ENCODE measurements around the gene WIZ.

Gene WIZ

DNA sequence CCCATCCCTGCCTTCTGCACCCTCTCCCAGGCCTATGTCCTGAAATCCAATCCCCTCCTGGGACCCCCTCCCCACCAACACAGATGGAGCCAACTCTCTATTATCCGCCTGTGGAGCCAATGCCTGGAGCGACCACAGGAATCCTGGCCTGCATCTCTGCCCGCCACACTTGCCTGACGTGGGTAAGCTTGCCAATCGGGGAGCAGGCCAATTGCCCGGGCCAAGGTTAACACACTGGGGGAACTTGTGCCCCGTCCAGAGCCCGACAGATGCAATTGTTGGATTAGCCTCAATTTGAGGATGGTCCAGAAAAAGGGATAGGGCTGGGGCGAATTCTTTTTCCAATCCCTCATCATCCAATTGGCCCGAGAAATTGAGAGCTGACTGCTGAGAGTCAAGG is 5.9 kb downstream of the WIZ start:
- no peak for DNase-seq

DNA sequence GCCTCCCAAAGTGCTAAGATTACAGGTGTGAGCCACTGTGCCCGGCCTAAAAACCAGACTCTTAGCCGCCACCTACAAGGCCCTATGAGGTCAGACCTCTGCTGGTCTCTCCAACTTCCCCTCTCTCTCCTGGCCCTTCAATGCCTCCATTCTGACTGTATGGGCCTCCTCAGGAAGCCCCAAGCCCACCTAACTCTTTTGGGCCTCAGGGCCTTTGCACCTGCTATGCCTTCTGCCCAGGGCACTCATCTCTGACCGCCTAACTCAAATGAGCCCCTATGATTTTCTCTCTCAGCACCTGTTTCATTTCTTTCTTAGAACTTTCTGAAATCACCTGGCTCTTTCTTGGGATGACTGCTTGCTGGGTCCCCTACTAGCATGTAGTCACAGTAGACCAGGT is 6.4 kb downstream of the WIZ start:
- no peak for DNase-seq

DNA sequence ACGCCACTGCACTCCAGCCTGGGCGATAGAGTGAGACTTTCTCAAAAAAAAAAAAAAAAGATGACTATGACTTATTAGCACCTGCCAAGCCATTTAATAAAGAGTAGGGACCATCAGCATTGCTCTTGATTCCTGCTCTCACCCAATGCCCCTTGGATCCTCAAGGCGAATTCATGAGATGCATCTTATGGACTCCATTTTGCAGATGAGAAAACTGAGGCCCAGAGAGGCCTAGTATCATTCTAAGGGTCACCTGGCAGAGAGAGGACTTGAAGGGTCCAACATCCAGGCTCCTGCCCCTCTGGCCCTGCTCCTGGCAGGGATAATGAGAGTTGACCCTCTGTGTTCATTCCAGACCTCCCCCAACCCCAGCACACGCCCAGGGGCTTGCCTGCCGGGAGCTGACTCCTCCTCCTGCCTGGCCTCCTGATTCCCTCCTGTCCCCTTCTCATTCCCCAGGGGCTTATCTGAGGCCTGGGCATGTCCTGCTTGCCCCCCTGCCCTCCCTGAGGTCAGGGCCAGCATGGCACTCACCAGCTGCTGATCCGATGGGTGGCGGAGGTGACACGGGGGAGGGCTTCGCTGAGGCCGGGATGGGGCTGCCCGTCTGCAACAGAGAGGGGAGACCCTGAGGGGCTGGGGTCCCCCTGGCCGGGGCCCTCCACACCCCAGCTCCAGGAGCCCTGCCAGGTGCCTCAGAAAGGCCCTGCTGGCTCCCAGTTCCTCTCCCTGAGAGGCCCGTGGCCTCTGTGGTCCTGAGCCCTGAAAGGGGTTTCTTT is 7.4 kb downstream of the WIZ start:
- no peak for DNase-seq

DNA sequence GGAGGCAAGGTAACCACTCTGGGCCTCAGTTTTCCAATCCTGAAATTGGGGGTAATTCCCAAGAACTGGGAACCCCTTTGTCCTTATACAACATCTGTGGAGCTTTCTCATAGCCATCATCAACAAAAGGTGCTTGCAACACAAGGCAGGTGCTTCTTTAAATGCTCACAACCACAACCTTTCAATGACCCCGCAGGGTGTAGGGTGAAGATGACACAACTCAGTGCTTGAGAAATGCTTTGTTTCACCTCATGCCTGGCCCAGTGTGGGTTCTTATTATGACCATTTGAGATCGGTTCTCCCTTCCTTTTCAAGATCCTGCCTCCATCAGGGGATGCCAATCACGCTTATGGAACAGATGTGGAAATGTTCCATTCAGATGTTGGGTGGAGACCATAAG is 8.4 kb downstream of the WIZ start:
- no peak for DNase-seq

DNA sequence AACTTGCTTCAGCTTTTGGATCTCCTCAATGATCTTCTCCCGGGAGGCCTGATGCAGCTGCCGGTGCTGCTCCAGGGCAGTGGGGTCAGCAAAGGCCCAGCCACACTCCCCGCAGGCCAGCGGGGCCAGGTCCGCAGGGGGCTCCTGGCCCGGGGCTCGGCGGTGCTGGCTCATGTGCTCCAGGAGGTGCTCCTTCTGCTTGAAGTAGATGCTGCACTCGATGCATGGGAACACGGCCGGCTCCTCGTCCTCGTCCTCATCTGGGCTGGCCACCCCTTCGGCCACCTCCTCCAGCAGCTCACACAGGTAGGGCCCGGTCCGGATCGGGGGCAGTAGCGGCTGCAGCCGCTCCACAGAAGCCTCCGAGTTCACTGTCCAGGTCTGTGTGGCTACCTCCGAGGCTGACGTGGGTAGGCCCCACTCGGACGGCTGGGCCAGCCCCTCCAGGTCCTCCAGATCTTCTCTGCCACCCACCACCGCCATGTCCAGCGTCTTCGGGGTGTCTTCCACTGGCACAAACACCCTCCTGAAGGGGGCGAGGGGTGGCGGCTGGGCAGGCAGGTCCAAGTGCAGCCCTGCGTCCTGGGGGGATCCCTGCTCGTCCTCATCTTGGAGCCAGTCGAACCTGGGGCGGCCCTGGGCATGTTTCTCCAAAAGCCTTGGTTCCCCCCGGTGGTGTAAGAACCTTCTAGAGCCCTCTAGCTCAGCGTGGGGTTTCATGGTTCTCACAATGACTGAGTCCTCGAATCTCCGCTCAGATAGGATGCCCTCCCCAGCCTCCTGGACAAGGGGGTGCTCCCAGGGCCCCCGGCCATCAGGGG is 9.7 kb downstream of the WIZ start:
- DNase-seq: no peak

GRCh38 chr19:15439078-15439799 is 10.5 kb downstream of the WIZ start:
- no peak for DNase-seq

DNA sequence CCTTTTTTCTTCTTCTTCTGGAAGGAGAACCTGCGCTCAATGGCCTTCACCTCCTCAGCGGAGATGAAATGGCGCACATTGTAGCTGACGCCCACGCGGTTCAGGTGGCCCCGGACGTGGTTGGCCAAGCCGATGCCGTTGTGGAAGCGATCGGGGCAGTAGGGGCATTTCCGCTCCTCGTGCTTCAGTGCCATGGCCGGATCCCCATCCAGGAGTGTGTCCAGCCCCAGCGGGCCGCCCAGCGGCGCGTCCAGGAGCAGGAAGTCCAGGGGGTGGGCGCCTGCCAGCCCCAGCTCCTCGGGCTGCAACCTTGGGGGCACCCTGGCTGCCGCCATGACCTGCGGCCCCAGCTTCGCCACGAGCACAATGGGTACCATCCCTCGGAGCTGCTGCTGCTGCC is 11.2 kb downstream of the WIZ start:
- DNase-seq: no peak

DNA sequence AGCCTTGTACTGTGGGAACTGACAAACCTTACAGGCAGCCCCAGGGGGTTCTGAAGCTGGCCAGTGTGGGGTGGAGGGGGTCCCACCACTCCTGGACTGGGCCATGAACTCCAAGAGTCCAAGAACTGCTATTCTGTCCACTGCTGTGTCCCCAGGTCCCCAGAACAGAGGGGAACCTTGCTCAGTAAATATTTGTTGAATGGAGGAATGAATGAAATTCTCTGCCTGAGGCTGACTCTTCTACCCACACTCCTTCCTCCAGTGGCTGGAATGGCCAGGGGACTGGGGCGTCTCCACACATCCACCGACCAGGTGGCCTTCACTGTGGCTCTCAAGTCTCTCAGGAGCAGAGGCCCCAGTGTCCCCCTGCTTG is 11.6 kb downstream of the WIZ start:
- no peak for DNase-seq

GRCh38 chr19:15437355-15438123 is 12.2 kb downstream of the WIZ start:
- DNase-seq: no peak

DNA sequence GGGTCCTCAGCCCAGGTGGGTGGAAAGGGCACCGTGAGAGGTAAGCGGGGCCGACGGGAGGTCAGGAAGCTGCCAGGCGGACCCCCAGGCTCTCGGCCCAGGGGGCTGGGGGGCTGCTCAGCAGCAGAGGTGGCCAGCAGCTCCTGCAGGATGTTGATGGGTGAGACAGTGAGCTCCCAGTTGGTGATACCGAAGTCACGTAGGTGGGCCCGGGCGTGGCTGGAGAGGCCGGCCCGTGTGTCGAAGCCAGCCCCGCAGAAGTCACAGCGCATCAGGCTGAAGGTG is 13.0 kb downstream of the WIZ start:
- DNase-seq: no peak

- DNase-seq: no peak
These were observed 13.5 kb downstream of the WIZ start for GRCh38 chr19:15436012-15436825.

DNA sequence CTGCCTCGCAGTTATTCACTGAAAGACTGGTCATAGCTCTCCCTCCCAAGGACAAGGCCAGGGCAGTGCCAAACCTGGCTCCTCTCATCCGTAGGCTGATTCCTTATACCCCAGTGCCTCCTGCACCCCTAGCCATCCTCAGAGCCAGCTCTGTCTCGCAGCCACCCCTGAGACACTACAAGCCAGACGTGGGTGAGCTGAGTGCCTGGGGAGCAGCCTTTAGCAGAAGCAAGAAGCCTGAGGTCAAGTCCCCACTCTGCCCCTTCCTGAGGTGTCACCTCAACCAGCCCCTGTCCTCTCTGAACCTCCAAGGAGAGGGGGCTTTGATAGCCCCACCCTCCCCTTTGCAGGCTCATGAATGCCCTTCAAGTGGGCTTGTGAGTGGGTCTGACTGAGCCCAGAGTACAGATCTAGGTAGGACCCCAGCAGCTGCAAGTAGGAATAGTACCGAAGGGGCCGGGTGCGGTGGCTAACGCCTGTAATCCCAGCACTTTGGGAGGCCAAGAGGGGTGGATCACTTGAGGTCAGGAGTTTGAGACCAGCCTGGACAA is 16.2 kb downstream of the WIZ start:
- DNase-seq: no peak

DNA sequence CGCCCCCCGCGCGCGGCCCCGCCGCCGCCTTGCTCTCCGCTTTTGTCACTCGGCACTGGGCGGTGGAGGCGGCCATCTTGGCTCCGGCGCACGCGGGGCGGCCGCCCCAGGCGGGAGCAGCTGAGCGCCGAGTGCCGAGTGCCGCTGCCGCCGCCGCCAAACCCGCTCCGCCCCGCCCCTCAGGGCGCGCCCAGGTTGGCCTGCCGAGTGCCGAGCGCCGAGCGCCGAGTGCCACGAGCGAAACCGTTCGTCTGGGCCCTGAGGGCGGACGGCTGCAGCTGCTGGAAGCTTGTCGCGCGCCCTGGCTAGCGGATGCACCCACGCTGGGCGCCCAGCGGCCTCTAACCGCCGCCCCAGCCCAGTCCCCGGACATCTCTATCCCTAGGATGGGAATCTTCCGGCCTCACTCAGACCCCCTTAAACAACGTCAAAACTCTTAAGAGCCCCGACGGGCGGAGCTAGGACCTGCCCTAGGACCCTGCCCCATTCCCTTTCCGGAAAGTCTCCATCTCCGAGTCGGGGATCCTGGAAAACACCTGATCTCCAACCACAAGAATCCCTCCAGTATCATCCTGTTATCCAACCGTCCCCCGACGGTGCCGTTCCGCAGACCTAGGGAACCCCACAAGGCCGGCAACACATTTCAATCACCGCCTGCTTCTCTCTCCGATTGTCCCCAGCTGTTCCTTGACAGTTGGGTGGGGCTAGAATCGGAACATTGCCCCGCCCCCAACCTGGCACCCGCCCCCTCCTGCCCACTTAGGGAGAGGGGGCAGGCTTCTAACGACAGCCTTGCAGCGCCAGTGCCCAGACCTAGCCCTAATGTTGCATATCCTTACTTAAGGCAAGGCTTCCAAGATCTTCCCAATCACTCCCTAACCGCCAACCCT is 16.9 kb downstream of the WIZ start:
- peak; percentile 81 to 92 (median 86) for DNase-seq

DNA sequence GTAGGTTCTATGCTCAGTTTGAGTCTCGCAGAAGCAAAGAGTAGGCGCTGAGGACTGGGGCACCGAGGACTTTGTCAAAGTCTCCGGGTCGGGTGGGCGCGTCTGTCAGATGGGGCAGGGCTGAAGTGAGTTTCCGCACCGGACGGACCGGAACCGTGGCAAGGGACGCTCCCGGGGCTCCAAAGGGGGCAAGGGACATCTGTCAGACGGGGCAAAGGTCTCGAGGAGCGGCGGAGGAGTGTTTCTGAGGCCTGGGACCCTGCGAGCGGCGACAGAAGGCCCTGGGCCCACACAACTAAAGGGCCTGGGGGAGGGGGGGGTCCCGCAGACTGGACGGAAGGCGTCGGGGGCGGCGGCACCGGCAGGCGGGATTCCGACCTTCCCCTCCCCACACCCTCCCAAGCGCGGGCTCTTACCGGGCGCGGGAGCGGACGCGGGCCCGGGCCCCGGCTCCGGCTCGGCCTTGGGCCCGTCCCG is 17.7 kb downstream of the WIZ start:
- DNase-seq: no peak

- no peak for DNase-seq
These were observed 18.2 kb downstream of the WIZ start for GRCh38 chr19:15431396-15432017.

- DNase-seq: no peak
These were observed 19.1 kb downstream of the WIZ start for GRCh38 chr19:15430526-15431120.

GRCh38 chr19:15429825-15430467 is 19.8 kb downstream of the WIZ start:
- no peak for DNase-seq

DNA sequence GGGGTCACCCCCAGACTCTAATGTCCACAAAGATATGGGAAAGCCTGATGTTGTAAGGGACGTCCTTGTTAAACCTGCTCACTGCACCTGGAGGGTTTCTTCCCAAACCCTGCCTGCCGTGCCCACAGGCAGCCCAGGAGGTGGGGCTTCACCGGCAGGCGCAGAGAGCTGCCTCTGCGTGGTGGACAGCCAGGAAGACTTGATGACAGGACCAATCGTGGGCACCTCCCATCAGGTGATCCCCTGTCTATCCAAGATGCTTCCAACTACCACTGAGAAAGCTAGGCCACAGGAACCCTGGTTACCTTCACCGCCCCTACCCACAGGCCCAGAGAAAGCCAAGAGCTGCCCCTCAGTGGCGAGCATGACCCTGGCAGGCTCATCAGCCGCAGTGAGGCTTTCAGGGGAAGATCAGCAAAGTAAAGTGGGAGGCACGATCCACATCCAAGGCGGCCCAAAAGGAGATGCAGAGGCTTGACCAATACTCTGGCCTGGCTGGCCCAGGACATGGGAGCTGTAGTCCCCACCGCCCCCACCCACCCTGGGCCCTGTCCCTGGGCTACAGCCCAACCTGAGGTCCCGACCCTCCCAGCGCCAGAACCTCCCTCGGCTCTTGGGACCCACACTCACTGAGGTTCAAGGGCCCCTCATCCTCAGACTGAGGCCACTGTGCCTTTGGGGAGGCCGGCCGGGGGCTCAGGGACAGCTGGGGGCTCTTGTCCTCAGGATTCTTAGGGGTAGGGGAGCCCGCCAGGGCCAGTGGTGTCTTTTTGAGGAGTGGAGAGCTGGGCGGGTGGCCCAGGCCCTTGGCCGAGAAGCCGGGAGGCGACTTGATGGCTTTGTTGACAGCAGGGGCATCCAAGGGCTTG is 20.6 kb downstream of the WIZ start:
- no peak for DNase-seq

Measured in activated CD4-positive, CD25-positive, alpha-beta regulatory T cell (primary cell).